ENCODE data around the gene C22orf39.

The C22orf39 gene

GRCh38 chr22:19483481-19484244 lies 36.2 kb upstream of the C22orf39 start:
- Histone ChIP-seq H3K9me3 (no peaks in the 10 kb centered on the region), H3K4me1 (peaks cover 0 to 7% (median 5%) of the 10 kb centered on the region in 4 donors), H3K27me3 (no peaks in the 10 kb centered on the region), H3K27ac (no peak overlapping the region), H3K36me3 (no peaks in the 10 kb centered on the region), H3K4me3 (no peak overlapping the region)
- intact Hi-C loops (cut with DNase I; ENCODE audit: low total_unique reads) = no loop called here
- TF ChIP-seq CTCF (IDR thresholded peaks at IDR 0.05) = no peak
- peak in 1 of 2 donors; percentile 23 for DNase-seq

GRCh38 chr22:19482297-19482696 lies 34.8 kb upstream of the C22orf39 start:
- no peak for TF ChIP-seq CTCF (IDR thresholded peaks at IDR 0.05)
- Histone ChIP-seq H3K27ac (no peak overlapping the region), H3K4me3 (no peak overlapping the region), H3K4me1 (peaks cover 0 to 17% (median 10%) of the 10 kb centered on the region in 4 donors), H3K27me3 (no peaks in the 10 kb centered on the region), H3K9me3 (no peaks in the 10 kb centered on the region), H3K36me3 (no peaks in the 10 kb centered on the region)
- intact Hi-C loops (cut with DNase I; ENCODE audit: low total_unique reads) = no loop called here
- peak in 1 of 2 donors; percentile 51 for DNase-seq

- intact Hi-C loops (cut with DNase I; ENCODE audit: low total_unique reads) = no loop called here
- no peaks in the 10 kb centered on the region for H3K27me3 ChIP-seq
- peaks cover 0 to 23% (median 12%) of the 10 kb centered on the region in 4 donors for H3K4me1 ChIP-seq
- H3K27ac ChIP-seq = no peak overlapping the region
- H3K4me3 ChIP-seq = no peak overlapping the region
- H3K9me3 ChIP-seq = no peaks in the 10 kb centered on the region
- H3K36me3 ChIP-seq = no peaks in the 10 kb centered on the region
- no peak for DNase-seq
- no peak for TF ChIP-seq CTCF (IDR thresholded peaks at IDR 0.05)
Measured at GRCh38 chr22:19480789-19481188, 33.3 kb upstream of the C22orf39 start.

DNA sequence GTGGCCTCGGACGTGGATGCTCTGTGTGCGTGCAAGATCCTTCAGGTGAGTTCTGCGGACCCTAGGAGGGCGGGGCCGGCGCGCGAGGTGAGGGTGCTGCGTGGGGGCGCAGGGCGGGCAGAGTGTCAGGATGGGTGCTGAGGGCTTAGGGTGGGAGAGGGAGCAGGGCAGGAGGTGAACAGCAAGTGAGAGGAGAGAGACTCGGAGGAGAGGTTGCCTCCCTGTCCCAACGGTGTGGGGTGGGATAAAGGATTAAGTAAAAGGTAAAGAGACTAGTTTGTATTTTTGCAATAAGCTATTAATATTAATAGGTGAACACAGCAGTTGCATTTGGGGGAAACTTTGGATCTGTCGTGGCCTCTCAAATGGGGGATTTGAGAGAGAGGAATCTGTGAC lies 32.7 kb upstream of the C22orf39 start:
- no peak overlapping the region for H3K27ac ChIP-seq
- H3K27me3 ChIP-seq = no peaks in the 10 kb centered on the region
- no peak for TF ChIP-seq CTCF (IDR thresholded peaks at IDR 0.05)
- DNase-seq = no peak
- no peaks in the 10 kb centered on the region for H3K9me3 ChIP-seq
- peak overlapping the region; percentile 27 to 86 for H3K4me3 ChIP-seq
- H3K36me3 ChIP-seq = peaks cover 0 to 5% (median under 1%) of the 10 kb centered on the region in 3 donors
- H3K4me1 ChIP-seq = peaks cover 0 to 23% (median 12%) of the 10 kb centered on the region in 4 donors
- intact Hi-C loops (cut with DNase I; ENCODE audit: low total_unique reads) = no loop called here

GRCh38 chr22:19479355-19480172 lies 32.1 kb upstream of the C22orf39 start, which contains the start of gene CDC45:
Gene CDC45, plus strand, starts transcription at chr22:19479920. Its CDS starts 49 bp downstream, at chr22:19479969.
- intact Hi-C loops (cut with DNase I; ENCODE audit: low total_unique reads) = loop anchor here (5.0 kb wide), 2 partner anchors 238 to 302 kb away; partner anchors contain the start of gene SLC25A1
- no peaks in the 10 kb centered on the region for H3K9me3 ChIP-seq
- peaks cover 0 to 23% (median 12%) of the 10 kb centered on the region in 4 donors for H3K4me1 ChIP-seq
- TF ChIP-seq CTCF (IDR thresholded peaks at IDR 0.05) = peak in 1 of 2 experiments; percentile 16
- no peaks in the 10 kb centered on the region for H3K27me3 ChIP-seq
- DNase-seq = peak; percentile 97 to 98
- H3K36me3 ChIP-seq = peaks cover 3 to 11% (median 6%) of the 10 kb centered on the region in 3 donors
- H3K27ac ChIP-seq = peak within 1 kb of the TSS; percentile 85 to 88
- H3K4me3 ChIP-seq = peak within 1 kb of the TSS; percentile 86 to 87
